Common myeloid progenitor, CD34-positive (primary cell): Measurements from ENCODE around the gene TMEM60.
A peak's percentile ranks its signal among the peaks of the same experiment; 100 is the strongest.

ENCODE experiments used
- CTCF ChIA-PET: fragments of 350-600 bp; sonication (Branson Sonifier 250); formaldehyde crosslinking; loops from one replicate; lab custom pipeline; 2021; ENCODE audit warnings: antibody characterized with exemption; lab: Charles Lee
- POLR2A ChIA-PET: fragments of 350-600 bp; sonication (Branson Sonifier 250); formaldehyde crosslinking; loops from one replicate; lab custom pipeline; 2021; ENCODE audit warnings: antibody characterized with exemption; lab: Charles Lee
- DNase-seq, 3 donors: peaks; one replicate each; pipeline versions ENCODE4 v3.0.0 to v3.0.0-alpha.2; 2013
- H3K27ac ChIP-seq, 2 experiments: 1 replicate in 1 of 2; 2 replicates in 1 of 2; pipeline ENCODE4 v1.7.0; 2013; ENCODE audit warnings: inconsistent platforms in 2 of 2, low read length in 2 of 2, mild to moderate bottlenecking in 2 of 2, low read depth in 1 of 2, moderate library complexity in 1 of 2; ENCODE audit not compliant: severe bottlenecking in 2 of 2, insufficient read depth in 1 of 2, poor library complexity in 1 of 2
- H3K27me3 ChIP-seq, 5 experiments: replicated peaks in 2 of 5; 1 replicate in 3 of 5; 2 replicates in 2 of 5; pipeline versions ENCODE4 v1.6.1 to v1.7.0; 2013; ENCODE audit warnings: low read length in 4 of 5, mild to moderate bottlenecking in 2 of 5, moderate library complexity in 2 of 5, inconsistent platforms in 1 of 5; ENCODE audit not compliant: insufficient read depth in 5 of 5, control insufficient read depth in 4 of 5
- H3K36me3 ChIP-seq, 4 experiments: 1 replicate in 2 of 4; 2 replicates in 2 of 4; pipeline versions ENCODE4 v1.6.1 to v1.7.0; 2013; ENCODE audit warnings: low read length in 3 of 4, control low read depth in 1 of 4, mild to moderate bottlenecking in 1 of 4; ENCODE audit not compliant: control insufficient read depth in 4 of 4, insufficient read depth in 4 of 4
- H3K4me1 ChIP-seq, 4 experiments: 1 replicate in 3 of 4; 2 replicates in 1 of 4; pipeline versions ENCODE4 v1.6.1 to v1.7.1; 2013; ENCODE audit warnings: low read length in 3 of 4, mild to moderate bottlenecking in 3 of 4, control low read depth in 1 of 4, inconsistent platforms in 1 of 4, moderate library complexity in 1 of 4; ENCODE audit not compliant: control insufficient read depth in 4 of 4, insufficient read depth in 4 of 4; ENCODE audit errors: control extremely low read depth in 1 of 4
- H3K4me3 ChIP-seq, 7 experiments: 1 replicate in 4 of 7; 2 replicates in 3 of 7; pipeline versions ENCODE4 v1.5.1 to v1.7.0; 2013; ENCODE audit warnings: mild to moderate bottlenecking in 7 of 7, low read length in 6 of 7, moderate library complexity in 6 of 7, inconsistent platforms in 2 of 7, low read depth in 2 of 7, control low read depth in 1 of 7; ENCODE audit not compliant: insufficient read depth in 4 of 7, control insufficient read depth in 1 of 7; ENCODE audit errors: extremely low read depth in 1 of 7
- H3K9me3 ChIP-seq, 5 experiments: 1 replicate in 4 of 5; 2 replicates in 1 of 5; pipeline versions ENCODE4 v1.6.1 to v1.7.1; 2013; ENCODE audit warnings: low read length in 4 of 5, mild to moderate bottlenecking in 2 of 5, inconsistent platforms in 1 of 5, low read depth in 1 of 5, moderate library complexity in 1 of 5; ENCODE audit not compliant: control insufficient read depth in 4 of 5, insufficient read depth in 2 of 5; ENCODE audit errors: control extremely low read depth in 1 of 5
- WGBS: methylation state at CpG from one replicate; pipeline ENCODE4 v1.1.5; 2013; ENCODE audit not compliant: insufficient coverage; 5-methylcytosine and 5-hydroxymethylcytosine counted together

TMEM60 gene

DNA sequence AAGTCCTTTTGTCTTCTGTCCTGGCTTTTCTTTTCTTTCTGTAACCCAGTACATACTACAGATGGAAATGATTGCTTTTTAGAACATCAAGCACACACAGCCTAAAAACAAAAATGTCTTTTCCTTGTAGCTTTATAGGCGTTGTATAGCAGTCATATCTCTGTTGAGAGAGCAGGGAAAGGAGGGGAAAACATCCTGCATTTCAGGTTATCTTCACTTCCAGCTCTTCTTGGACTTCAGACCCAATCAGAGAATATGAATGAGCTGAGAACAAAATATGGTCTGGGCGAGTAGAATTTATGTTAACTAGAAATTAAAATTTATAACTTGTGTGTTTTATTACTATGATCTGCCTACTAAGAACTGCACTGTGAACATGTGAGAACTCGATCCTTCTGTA lies 14.7 kb downstream of the TMEM60 start:
- H3K9me3 ChIP-seq, result peaks cover 0 to 6% (median 0%) of the 10 kb centered on the region in 5 experiments
- WGBS, result no CpG with 5 or more reads among the region's 3 CpGs
- H3K36me3 ChIP-seq, result peaks cover 19 to 53% (median 32%) of the 10 kb centered on the region in 4 experiments
- no peaks in the 10 kb centered on the region for H3K27me3 ChIP-seq
- H3K4me3 ChIP-seq, result no peak overlapping the region
- no peak for DNase-seq
- CTCF ChIA-PET, result no interaction called here
- POLR2A ChIA-PET, result no interaction called here
- peaks cover 0 to 2% (median 0%) of the 10 kb centered on the region in 4 experiments for H3K4me1 ChIP-seq
- H3K27ac ChIP-seq, result no peak overlapping the region

DNA sequence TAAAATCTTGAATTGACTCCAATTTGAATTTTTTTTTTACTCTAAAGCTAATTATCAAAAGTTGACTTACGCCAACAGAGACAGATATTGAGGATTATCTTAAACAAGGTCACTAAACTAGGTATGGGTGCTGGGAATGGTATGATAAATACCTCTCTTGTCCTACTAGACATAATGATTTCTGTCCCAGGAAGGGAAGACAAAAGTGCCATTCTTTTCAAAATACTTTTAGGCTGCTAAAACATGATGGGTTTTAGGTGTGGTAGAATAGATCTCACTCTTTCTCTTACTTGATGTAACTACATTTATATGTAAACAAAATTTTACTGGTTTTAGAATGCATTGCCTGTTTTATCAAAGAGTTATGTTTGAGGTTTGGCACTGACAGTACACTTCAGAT lies 15.1 kb downstream of the TMEM60 start:
- Histone ChIP-seq H3K36me3 (peaks cover 19 to 56% (median 35%) of the 10 kb centered on the region in 4 experiments), H3K9me3 (peaks cover 0 to 6% (median 0%) of the 10 kb centered on the region in 5 experiments), H3K4me1 (peaks cover 0 to 2% (median 0%) of the 10 kb centered on the region in 4 experiments), H3K4me3 (no peak overlapping the region), H3K27me3 (no peaks in the 10 kb centered on the region), H3K27ac (no peak overlapping the region)
- no peak for DNase-seq
- WGBS, result no CpG with 5 or more reads among the region's 1 CpG
- POLR2A ChIA-PET, result no interaction called here
- CTCF ChIA-PET, result no interaction called here

DNA sequence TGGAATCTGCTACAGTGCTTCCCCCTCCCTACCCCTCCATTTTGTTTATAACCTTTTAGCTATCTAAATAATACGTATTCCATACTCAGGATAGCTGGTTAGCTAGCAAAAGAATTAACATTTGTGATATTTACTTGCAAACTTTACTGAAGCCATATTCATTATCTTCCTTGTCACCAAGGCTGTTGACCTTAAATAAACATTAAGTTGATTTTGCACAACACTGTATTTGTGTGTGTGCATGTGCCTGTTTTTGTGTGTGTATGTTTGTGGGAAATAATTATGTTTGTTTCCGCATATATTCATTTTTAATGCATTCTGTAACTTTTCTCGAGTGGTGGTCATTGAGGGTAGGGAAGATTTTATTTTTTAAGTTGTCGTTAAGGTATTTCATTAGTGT lies 15.9 kb downstream of the TMEM60 start:
- no peaks in the 10 kb centered on the region for H3K27me3 ChIP-seq
- H3K36me3 ChIP-seq, result peaks cover 19 to 57% (median 35%) of the 10 kb centered on the region in 4 experiments
- DNase-seq, result no peak
- H3K4me1 ChIP-seq, result peaks cover 0 to 2% (median 0%) of the 10 kb centered on the region in 4 experiments
- ChIA-PET POLR2A (no interaction called here), CTCF (no interaction called here)
- no peak overlapping the region for H3K4me3 ChIP-seq
- 100% methylated on average over 1 of the region's 4 CpGs for WGBS
- H3K9me3 ChIP-seq, result peaks cover 0 to 6% (median 0%) of the 10 kb centered on the region in 5 experiments
- H3K27ac ChIP-seq, result no peak overlapping the region

DNA sequence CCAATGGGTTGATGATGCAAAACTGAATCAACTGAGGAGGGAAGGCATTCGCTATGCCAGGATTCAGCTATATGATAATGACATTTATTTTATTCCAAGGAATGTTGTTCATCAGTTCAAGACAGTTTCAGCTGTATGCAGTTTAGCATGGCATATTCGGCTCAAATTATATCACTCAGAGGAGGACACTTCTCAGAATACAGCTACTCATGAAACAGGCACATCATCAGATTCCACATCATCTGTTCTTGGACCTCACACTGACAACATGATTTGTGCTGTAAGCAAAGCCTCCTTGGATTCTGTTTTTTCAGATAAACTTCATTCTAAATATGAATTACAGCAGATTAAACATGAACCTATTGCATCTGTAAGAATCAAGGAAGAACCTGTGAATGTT lies 19.7 kb downstream of the TMEM60 start:
- Histone ChIP-seq H3K27ac (no peak overlapping the region), H3K36me3 (peaks cover 29 to 71% (median 42%) of the 10 kb centered on the region in 4 experiments), H3K27me3 (no peaks in the 10 kb centered on the region), H3K9me3 (peaks cover 0 to 7% (median 2%) of the 10 kb centered on the region in 5 experiments), H3K4me1 (peaks cover 0 to 2% (median 0%) of the 10 kb centered on the region in 4 experiments), H3K4me3 (no peak overlapping the region)
- CTCF ChIA-PET, result interaction anchor here (1.1 kb wide), 1 partner anchor 10 kb away, joined by 4 read pairs; no protein-coding TSS in a partner anchor
- no peak for DNase-seq
- POLR2A ChIA-PET, result no interaction called here
- 100% methylated on average over 2 of the region's 2 CpGs for whole genome bisulfite sequencing

DNA sequence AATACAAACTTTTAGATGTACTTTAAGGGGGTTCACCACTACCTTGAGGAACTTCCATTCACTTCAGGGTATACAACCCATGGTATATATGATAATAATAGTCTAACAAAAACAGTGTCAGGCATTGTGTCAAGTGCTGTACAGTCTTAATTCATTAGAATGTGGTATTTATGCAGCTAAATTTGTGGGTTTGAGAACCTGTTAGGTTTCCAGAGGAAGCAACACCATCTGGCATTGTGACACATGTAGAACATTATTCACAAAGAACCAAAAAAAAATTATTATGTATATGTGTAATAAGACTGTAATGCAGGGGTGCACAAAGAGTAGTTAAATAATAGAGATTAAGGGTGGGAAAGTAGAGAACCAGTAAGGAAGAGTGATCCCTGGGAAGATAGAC lies 26.3 kb downstream of the TMEM60 start:
- POLR2A ChIA-PET, result no interaction called here
- CTCF ChIA-PET, result interaction anchor here (0.9 to 3.5 kb wide), 3 partner anchors 13 to 120 kb away, joined by 3 to 10 read pairs (median 10); no protein-coding TSS in a partner anchor

DNA sequence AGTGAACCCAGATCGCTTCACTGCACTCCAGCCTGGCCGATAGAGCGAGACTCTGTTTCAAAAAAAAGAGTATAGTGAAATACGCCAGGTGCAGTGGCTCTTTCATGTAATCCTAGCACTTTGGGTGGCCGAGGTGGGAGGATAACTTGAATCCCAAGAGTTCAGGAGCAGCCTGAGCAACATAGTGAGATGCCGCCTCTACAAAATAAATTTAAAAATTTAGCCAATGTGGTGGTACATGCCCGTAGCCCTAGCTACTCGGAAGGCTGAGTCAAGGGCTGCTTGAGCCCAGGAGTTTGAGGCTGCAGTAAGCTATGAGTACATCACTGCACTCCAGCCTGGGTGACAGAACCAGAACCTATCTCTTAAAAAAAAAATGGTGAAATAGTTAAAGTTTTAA lies 27.9 kb downstream of the TMEM60 start:
- WGBS, result 95% methylated on average over 6 of the region's 8 CpGs
- no peak for DNase-seq
- peaks cover 0 to 6% (median 0%) of the 10 kb centered on the region in 4 experiments for H3K4me1 ChIP-seq
- no peak overlapping the region for H3K4me3 ChIP-seq
- H3K36me3 ChIP-seq, result peaks cover 9 to 51% (median 32%) of the 10 kb centered on the region in 4 experiments
- ChIA-PET CTCF (interaction anchor here (0.6 to 1.6 kb wide), 3 partner anchors 10 to 59 kb away, joined by 3 to 4 read pairs (median 3); no protein-coding TSS in a partner anchor), POLR2A (no interaction called here)
- no peaks in the 10 kb centered on the region for H3K27me3 ChIP-seq
- H3K27ac ChIP-seq, result no peak overlapping the region
- no peaks in the 10 kb centered on the region for H3K9me3 ChIP-seq

More for the DNA sequence above, 26.3 kb downstream of the TMEM60 start:
- H3K4me1 ChIP-seq, result peaks cover 0 to 6% (median 0%) of the 10 kb centered on the region in 4 experiments
- DNase-seq, result peak in 2 of 3 donors; percentile 49 to 68
- no peak overlapping the region for H3K4me3 ChIP-seq
- H3K27ac ChIP-seq, result no peak overlapping the region
- H3K36me3 ChIP-seq, result peaks cover 18 to 62% (median 39%) of the 10 kb centered on the region in 4 experiments
- no peaks in the 10 kb centered on the region for H3K27me3 ChIP-seq
- H3K9me3 ChIP-seq, result peaks cover 0 to 7% (median 2%) of the 10 kb centered on the region in 5 experiments

DNA sequence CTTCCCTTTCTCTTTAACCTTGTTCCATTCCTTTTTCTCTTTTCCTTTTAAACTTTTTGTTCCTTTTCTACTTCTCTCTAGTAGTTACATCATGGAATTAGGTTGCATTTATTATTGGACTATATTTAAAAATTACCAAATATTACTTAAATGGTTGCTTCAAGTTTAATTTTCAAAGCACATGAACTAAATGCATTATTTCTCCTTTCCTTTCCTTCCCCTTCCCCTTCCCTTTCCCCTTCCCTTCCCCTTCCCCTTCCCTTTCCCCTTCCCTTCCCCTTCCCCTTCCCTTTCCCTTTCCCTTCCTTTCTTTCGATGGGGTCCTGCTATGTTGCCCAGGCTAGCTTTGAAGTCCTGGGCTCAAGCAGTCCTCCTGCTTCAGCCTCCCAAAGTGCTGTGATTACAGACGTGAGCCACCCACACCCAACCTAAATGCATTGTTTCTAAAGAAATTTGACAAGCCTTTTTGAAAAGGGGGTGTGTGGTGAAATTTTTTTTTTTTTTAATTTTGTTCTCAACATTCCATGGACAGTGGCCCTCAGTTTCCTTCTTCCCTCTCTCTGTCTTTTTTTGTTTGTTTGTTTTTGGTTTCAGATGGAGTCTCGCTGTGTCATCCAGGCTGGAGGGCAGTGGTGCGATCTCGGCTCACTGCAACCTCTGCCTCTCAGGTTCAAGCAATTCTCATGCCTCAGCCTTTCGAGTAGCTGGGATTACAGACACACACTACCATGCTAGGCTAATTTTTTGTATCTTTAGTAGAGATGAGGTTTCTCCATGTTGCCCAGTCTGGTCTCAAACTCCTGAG lies 31.2 kb downstream of the TMEM60 start:
- Histone ChIP-seq H3K4me3 (no peak overlapping the region), H3K9me3 (no peaks in the 10 kb centered on the region), H3K36me3 (peaks cover 4 to 25% (median 14%) of the 10 kb centered on the region in 4 experiments), H3K27me3 (no peaks in the 10 kb centered on the region), H3K27ac (no peak overlapping the region), H3K4me1 (peaks cover 0 to 3% (median 2%) of the 10 kb centered on the region in 4 experiments)
- DNase-seq, result no peak
- POLR2A ChIA-PET, result no interaction called here
- WGBS, result 80% methylated on average over 1 of the region's 6 CpGs
- CTCF ChIA-PET, result interaction anchor here (1.0 to 2.0 kb wide), 3 partner anchors 21 to 110 kb away, joined by 3 to 10 read pairs (median 8); no protein-coding TSS in a partner anchor
